CD1c-positive myeloid dendritic cell (primary cell): Measurements from ENCODE around the gene PKD2.
A peak's percentile ranks its signal among the peaks of the same experiment; 100 is the strongest.

Source experiments
- DNase-seq: peaks from one replicate; pipeline ENCODE4 v3.0.0-alpha.2; 2016; ENCODE audit errors: extremely low spot score

Gene PKD2

DNA sequence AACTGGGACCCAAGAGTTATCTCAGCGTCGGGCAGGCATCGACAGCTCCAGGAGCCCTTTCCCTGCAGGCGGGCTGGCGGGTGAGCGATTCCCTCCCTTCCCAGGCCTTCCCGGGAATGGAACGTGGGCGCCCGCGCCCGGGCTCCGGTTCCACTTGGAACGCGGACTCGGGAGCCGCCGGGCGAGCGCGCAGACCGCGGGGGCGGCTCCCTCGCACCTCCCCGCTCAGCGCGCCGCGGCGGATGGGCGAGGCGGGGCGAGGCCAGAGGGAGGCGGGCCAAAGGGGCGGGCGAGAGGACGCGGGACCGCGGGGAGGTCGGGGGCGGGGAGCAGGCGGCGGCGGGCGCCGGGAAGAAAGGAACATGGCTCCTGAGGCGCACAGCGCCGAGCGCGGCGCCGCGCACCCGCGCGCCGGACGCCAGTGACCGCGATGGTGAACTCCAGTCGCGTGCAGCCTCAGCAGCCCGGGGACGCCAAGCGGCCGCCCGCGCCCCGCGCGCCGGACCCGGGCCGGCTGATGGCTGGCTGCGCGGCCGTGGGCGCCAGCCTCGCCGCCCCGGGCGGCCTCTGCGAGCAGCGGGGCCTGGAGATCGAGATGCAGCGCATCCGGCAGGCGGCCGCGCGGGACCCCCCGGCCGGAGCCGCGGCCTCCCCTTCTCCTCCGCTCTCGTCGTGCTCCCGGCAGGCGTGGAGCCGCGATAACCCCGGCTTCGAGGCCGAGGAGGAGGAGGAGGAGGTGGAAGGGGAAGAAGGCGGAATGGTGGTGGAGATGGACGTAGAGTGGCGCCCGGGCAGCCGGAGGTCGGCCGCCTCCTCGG lies at the start of gene PKD2:
TSS of gene PKD2 (plus strand) at position 332 of the 818 bp plus-strand sequence. CDS start at position 431, 99 bp downstream.
- DNase-seq: peak; percentile 86

DNA sequence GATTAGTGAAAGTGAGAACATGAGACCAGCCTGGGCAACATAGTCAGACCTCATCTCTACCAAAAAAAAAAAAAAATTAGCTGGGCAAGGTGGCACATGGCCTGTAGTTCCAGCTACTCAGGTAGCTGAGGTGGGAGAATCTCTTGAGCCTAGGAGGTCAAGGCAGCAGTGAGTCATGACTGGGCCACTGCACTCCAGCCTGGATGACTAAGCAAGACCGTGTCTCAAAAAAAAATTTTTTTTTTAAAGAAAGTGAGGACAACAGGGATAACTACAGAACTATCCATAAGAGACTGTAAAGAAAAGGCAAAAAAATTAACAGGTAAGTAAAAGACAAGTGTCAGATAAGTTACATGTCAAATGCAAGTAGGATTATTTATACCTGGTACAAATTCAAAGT lies 45.4 kb upstream of the PKD2 start:
- no peak for DNase-seq

DNA sequence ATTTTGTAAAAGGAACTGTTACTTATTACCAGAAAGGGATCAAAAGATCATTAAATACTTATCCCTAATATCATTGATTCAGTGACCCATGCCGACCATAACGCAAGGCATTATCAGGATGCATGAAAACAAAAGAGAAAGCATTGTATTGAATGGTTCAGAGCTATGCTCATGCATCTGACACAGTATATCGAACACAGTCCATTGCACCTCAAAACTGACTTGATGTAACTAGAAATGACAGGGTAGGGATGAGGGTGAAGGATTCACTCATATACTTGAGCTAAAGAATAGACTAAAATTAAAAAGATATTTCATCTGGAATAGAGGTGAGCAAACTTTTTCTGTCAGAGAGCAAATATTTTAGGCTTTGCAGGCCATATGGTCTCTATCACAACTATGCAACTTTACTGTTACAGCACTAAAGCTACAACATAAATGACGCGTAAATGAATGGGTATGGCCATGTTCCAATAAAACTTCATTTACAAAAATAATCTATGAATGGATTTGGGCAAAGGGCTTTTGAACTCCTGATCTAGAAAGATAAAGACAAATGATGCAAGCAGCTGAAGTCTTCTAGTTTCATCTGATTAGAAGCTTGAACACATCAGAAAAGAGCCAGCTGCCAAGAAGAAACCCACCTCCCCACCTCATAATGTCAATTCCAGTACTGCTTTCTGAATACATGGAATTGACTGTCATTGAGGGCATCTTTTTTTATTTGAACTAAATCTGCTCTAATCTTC lies 44.9 kb upstream of the PKD2 start:
- DNase-seq: no peak

DNA sequence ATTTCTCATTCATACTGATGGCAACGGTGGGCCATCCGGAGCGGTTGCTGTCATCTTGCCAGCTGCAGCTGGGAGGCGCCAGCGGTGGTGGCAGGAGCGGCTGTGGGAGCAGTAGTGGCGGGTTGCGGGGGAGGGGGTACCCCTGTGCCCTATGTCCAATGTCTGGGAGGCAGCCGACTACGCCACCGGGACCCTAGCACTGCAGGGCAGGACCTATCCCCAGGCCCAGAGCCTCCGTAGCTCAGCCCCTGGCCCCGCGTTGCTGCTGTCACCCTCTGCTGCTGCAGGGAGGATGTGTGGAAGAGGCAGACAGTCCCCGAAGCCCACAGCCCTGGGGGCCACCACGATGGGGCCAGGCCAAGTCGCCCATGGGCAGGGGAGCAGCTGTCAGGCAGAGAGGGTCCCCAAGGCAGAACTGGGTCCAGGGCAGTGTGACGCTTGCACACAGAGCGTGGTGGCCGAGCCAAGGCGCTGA lies 41.9 kb upstream of the PKD2 start:
- no peak for DNase-seq

GRCh38 chr4:87966095-87966496 lies 41.3 kb upstream of the PKD2 start:
- no peak for DNase-seq

GRCh38 chr4:87967193-87967592 lies 40.2 kb upstream of the PKD2 start:
- no peak for DNase-seq

DNA sequence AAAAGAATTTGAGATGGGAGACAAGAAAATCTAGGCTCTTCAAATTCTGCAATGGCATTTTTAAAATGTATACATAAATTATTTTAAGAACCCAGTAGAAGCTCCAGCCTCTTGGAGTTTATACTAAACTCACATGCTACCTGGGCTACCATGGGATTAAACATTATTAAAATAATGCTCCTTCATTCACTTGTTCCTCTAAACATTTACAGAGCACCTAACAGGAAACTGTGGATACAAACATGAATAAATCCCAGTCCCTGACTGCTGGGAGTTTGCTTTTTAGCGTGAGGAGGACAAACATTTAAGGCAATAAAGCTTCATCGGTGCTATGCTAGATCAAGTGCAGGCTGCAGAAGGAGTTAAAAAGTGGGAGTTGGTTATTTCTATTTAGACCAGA lies 37.3 kb upstream of the PKD2 start:
- DNase-seq: no peak

GRCh38 chr4:87971866-87972265 lies 35.6 kb upstream of the PKD2 start:
- DNase-seq: no peak

GRCh38 chr4:87973283-87974169 lies 33.9 kb upstream of the PKD2 start:
- peak; percentile 58 for DNase-seq

DNA sequence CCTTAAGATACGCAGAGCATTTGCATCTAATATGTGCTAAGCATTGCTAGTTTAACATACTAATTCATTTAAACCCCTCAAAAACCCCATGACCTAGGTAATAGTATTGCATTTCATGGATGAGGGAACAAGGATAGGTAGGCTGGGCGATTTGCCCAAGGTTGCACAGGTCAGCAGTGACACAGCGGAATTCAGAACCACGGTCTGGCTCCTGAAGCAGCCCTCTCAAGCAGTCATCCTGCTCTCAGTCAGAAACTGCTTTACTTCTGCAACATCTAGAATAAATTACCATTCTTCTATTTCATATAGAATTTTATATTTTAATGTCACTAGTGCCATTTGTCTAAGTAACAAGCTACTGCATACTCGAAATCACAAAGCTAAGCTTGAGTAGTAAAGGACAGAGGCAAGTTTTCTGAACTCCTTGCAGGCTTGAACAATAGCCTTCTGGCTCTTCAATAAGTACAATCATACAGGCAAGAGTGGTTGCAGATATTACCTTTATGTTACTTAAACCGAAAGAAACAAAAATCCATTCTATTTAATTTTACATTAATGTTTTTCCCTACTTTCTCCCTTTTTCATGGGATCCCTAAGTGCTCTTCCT lies 32.5 kb upstream of the PKD2 start:
- DNase-seq: peak; percentile 16

GRCh38 chr4:87975466-87975865 lies 32.0 kb upstream of the PKD2 start, which contains the start of gene SPP1:
TSS of gene SPP1 (plus strand) at chr4:87975714. CDS start at chr4:87976896, 1,182 bp downstream.
- peak; percentile 72 for DNase-seq

DNA sequence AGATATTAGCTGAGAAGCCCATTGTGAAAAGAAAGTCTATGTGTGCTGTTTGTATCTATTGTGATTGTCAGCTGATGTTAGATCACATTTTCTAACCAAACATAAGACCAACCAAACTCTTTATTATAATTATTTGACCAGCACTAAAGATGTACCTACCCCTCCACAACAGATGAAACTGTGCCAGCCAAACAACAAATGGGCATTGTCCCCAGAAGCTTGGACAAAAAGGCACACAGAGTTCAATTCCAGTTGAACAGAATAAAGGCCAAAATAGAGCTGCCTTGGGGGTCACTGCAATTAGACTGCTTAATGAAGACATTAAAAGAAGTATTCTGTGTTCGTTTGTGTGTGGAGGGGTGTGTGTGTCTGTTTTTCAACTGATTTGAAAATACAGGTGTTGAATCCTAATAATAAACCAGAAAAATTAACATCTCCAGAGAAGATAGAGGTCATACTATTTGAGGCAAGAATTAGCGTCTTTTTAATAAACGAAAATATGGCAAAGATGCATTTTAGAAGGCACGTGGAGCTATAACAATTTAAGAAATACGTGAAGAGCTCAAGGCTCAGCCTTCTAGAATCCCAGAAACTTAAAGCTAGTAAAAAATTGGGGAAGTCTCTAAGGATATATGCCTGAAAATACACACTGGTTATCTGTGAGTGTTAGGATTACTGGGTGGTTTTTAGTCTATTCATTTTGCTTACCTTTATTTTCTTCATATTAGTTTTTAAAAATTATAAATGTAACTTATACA lies 29.7 kb upstream of the PKD2 start:
- no peak for DNase-seq

DNA sequence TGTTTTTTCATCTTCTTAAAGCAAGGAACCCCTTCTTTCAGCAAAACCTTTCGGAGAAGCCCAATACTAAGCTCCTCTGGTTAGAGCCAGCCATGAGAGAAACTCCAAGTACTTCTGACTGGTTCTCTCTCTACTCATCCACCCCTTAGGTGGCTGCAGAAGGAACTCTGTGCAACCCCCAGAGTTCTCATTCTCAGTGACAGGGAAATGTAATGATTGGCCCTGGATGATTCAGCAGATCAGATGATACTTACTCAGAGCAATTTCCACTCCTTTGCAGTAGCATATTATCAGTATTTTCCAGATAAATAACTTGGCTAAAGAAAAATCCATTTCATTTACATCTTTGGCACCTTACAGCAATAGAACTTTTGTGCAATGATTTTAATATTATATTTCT lies 28.8 kb upstream of the PKD2 start:
- peak; percentile 62 for DNase-seq

- no peak for DNase-seq
Measured at GRCh38 chr4:87979810-87980209, 27.6 kb upstream of the PKD2 start.

DNA sequence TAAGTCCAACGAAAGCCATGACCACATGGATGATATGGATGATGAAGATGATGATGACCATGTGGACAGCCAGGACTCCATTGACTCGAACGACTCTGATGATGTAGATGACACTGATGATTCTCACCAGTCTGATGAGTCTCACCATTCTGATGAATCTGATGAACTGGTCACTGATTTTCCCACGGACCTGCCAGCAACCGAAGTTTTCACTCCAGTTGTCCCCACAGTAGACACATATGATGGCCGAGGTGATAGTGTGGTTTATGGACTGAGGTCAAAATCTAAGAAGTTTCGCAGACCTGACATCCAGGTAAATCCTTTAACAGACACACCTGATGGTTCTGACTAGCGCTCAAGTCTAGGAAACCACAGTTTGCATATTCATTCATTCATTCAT lies 25.9 kb upstream of the PKD2 start:
- no peak for DNase-seq

- peak; percentile 17 for DNase-seq
Measured at GRCh38 chr4:87982036-87982435, 25.4 kb upstream of the PKD2 start.

DNA sequence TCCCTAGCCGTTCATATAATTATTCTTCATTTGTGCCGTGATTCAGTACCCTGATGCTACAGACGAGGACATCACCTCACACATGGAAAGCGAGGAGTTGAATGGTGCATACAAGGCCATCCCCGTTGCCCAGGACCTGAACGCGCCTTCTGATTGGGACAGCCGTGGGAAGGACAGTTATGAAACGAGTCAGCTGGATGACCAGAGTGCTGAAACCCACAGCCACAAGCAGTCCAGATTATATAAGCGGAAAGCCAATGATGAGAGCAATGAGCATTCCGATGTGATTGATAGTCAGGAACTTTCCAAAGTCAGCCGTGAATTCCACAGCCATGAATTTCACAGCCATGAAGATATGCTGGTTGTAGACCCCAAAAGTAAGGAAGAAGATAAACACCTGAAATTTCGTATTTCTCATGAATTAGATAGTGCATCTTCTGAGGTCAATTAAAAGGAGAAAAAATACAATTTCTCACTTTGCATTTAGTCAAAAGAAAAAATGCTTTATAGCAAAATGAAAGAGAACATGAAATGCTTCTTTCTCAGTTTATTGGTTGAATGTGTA lies 24.9 kb upstream of the PKD2 start:
- no peak for DNase-seq

DNA sequence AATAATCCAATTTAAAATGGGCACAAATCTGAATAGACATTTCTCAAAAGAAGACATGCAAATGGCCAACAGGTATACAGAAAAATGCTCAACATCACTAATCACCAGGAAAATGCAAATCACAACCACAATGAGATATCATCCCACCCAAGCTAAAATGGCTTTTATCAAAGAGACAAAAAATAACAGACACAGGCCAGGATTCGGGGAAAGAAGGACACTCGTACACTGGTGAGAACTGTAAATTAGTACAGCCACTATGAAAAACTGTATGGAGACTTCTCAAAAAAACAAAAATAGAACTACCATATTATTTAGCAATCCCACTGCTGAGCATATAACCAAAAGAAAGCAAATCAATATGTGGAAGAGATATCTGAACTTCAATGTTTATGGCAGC lies 23.4 kb upstream of the PKD2 start:
- no peak for DNase-seq

- peak; percentile 57 for DNase-seq
Measured at GRCh38 chr4:87985097-87985886, 22.1 kb upstream of the PKD2 start.

GRCh38 chr4:87985887-87986200 lies 21.6 kb upstream of the PKD2 start:
- DNase-seq: no peak
